Panc1 (cell line): ENCODE data around the gene MSLN. TPM values are rescaled to one million over a fixed set of nuclear protein-coding genes. Genes with fewer than 3 reads are reported as not detected.

ENCODE experiments used
- ATAC-seq: fragments of 200-7000 bp; cut with Tn5 transposase; 2 replicates; pipeline ENCODE4 v1.9.1; 2020; ENCODE audit warnings: mild to moderate bottlenecking, moderate library complexity
- BruUV-seq: library from RNA; stranded (reverse); fragments of 400-500 nt; replicated peaks from 2 replicates; lab custom pipeline; 2021; lab: Mats Ljungman, UMichigan
- CTCF ChIA-PET: fragments of 300-600 bp; sonication (Branson Sonifier 250); formaldehyde crosslinking; loops from one replicate; lab custom pipeline; 2022; ENCODE audit warnings: antibody characterized with exemption; lab: Charles Lee
- POLR2A ChIA-PET: fragments of 300-600 bp; sonication (Branson Sonifier 250); formaldehyde crosslinking; loops from one replicate; lab custom pipeline; 2022; ENCODE audit warnings: antibody characterized with exemption; lab: Charles Lee
- DNase-seq: peaks from one replicate; pipeline ENCODE4 v3.0.0-alpha.2; 2010; ENCODE audit warnings: low read depth, low spot score
- H3K27ac ChIP-seq: 2 replicates; pipeline ENCODE4 v1.5.1; 2011; ENCODE audit warnings: mild to moderate bottlenecking, low read length, inconsistent platforms
- H3K27me3 ChIP-seq: fragments of 200-500 bp; sonication (Bioruptor generic); 2 replicates; pipeline ENCODE4 v1.6.0; 2014; ENCODE audit warnings: low read length, inconsistent platforms; ENCODE audit not compliant: control insufficient read depth, insufficient read depth
- H3K36me3 ChIP-seq: fragments of 200-500 bp; sonication (Bioruptor generic); 2 replicates; pipeline ENCODE4 v1.5.1; 2014; ENCODE audit warnings: inconsistent platforms, mild to moderate bottlenecking, low read length, moderate library complexity; ENCODE audit not compliant: control insufficient read depth, insufficient read depth
- H3K4me1 ChIP-seq: 2 replicates; pipeline ENCODE4 v1.5.1; 2011; ENCODE audit warnings: inconsistent platforms, mild to moderate bottlenecking, low read length, moderate library complexity; ENCODE audit not compliant: control insufficient read depth, insufficient read depth
- H3K4me3 ChIP-seq, 2 experiments: 2 replicates each; pipeline ENCODE4 v1.5.1; 2011 to 2012; ENCODE audit warnings: low read depth in 2 of 2, low read length in 2 of 2, mild to moderate bottlenecking in 2 of 2, inconsistent platforms in 1 of 2, moderate library complexity in 1 of 2
- H3K9me3 ChIP-seq: fragments of 200-500 bp; sonication (Bioruptor generic); 2 replicates; pipeline ENCODE4 v1.5.1; 2014; ENCODE audit warnings: low read depth, mild to moderate bottlenecking, inconsistent platforms, low read length, moderate library complexity; ENCODE audit not compliant: control insufficient read depth, insufficient read depth
- CTCF ChIP-seq: fragments of 450-650 bp; IDR thresholded peaks from 2 replicates; pipeline ENCODE4 v1.5.1; 2017; ENCODE audit warnings: mild to moderate bottlenecking
- REST ChIP-seq, 2 experiments: IDR thresholded peaks; 2 replicates each; pipeline ENCODE4 v1.6.1; 2011 to 2012; ENCODE audit warnings: low read depth in 2 of 2, control low read depth in 1 of 2, low read length in 1 of 2, mild to moderate bottlenecking in 1 of 2, moderate library complexity in 1 of 2; ENCODE audit not compliant: insufficient read depth in 1 of 2
- SIN3A ChIP-seq: IDR thresholded peaks from 2 replicates; pipeline ENCODE4 v1.6.1; 2012; ENCODE audit warnings: low read depth, mild to moderate bottlenecking, low read length, moderate library complexity, borderline replicate concordance; ENCODE audit not compliant: insufficient read depth
- TCF7L2 ChIP-seq: IDR thresholded peaks from 2 replicates; pipeline ENCODE4 v1.6.1; 2011; ENCODE audit warnings: mild to moderate bottlenecking, low read depth, low read length, inconsistent platforms
- in situ Hi-C: cut with HindIII; loops from 2 replicates; pipeline ENCODE4 v1.10.0; 2016; ENCODE audit warnings: low sequenced_read_pairs, low pct_unique_long_range_greater_than_20kb
- intact Hi-C: fragments of 100-400 bp; cut with micrococcal nuclease; formaldehyde crosslinking; loops from one replicate; pipeline ENCODE4 v1.10.0; 2022; ENCODE audit not compliant: unreplicated experiment
- total RNA-seq: library from RNA; stranded (reverse); gene quantifications from one replicate; pipeline ENCODE4 v1.2.1, GENCODE V29; 2021; ENCODE audit not compliant: unreplicated experiment

The MSLN gene
- total RNA-seq, 1 experiment from 2014 or later: 1.1 TPM

GRCh38 chr16:728131-728889, 32.2 kb upstream of the MSLN start:
- in situ Hi-C loops: no loop called here

More at GRCh38 chr16:728131-728889, 32.2 kb upstream of the MSLN start:
- Histone ChIP-seq H3K4me1 (peaks cover 13% of the 10 kb centered on the region), H3K27ac (peak overlapping the region; percentile 79), H3K4me3 (peak overlapping the region; percentile 64 to 74), H3K9me3 (no peaks in the 10 kb centered on the region), H3K27me3 (no peaks in the 10 kb centered on the region), H3K36me3 (no peaks in the 10 kb centered on the region)
- no peak for DNase-seq
- peak; percentile 60 for ATAC-seq
- POLR2A ChIA-PET: interaction anchor here (0.7 kb wide), 1 partner anchor 56 kb away, joined by 10 read pairs; no protein-coding TSS in a partner anchor
- CTCF ChIA-PET: interaction anchor here (0.8 kb wide), 1 partner anchor 329 kb away, joined by 3 read pairs; no protein-coding TSS in a partner anchor
- intact Hi-C loops: no loop called here
- no TSS peak for BruUV-seq
- peak; percentile 76; the same call in 1 of the 2 replicates for TF ChIP-seq SIN3A
- TF ChIP-seq TCF7L2: no peak
- TF ChIP-seq CTCF: no peak
- TF ChIP-seq REST (IDR thresholded peaks at IDR 0.05; ENCODE audit: insufficient read depth in 1 of 2, low read depth in 2 of 2, low read length in 1 of 2): 0 out of 4 replicates have a peak, but pooled peaks of 1 of the 2 experiments have one; percentile 45
